GM19468 (cell line): ENCODE measurements around the gene BAIAP2L1.

Source experiments
- ATAC-seq: cut with Tn5 transposase; IDR thresholded peaks from one replicate; pipeline ENCODE4 v1.9.1; 2021; ENCODE audit warnings: mild to moderate bottlenecking, moderate library complexity, moderate number of reproducible peaks; ENCODE audit not compliant: unreplicated experiment; ENCODE audit errors: extremely low read depth

The BAIAP2L1 gene

DNA sequence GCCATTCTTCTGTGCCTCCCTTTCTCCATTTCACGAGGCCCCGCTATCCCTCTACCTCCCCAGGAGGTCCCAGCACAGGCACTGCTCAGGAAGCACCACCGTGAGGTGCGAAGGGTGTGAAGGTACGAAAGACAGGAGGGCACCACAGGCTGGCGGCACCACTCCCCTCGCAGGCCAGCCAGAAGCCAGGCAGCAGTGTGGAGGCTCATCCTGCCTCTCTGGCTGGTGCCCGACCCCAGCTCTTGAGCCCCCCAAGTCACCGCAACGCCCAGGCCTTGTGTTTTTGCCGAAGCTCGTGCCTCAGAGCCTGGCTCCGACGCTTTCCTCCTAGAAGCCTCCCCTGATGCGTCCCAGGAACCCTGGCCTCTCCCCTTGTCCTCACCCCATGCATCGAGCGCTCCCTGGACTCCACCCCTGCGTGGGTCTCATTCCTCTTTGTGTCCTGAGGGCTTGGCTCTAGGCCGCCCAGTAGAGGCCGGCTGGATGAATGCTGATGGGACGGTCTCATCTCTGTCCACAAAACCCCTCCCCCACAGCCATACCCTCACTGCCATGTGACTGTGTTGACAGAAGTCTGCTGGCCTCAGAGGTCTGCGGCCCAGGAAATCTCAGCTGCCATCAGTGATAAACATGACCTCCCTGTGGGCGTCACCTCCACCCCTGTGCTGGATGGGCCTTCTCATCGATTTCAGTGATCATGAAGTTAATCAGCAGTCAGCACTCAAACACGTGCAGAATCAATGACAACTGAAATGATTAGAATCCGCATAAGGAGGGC is 100.1 kb downstream of the BAIAP2L1 start:
- ATAC-seq: no peak

DNA sequence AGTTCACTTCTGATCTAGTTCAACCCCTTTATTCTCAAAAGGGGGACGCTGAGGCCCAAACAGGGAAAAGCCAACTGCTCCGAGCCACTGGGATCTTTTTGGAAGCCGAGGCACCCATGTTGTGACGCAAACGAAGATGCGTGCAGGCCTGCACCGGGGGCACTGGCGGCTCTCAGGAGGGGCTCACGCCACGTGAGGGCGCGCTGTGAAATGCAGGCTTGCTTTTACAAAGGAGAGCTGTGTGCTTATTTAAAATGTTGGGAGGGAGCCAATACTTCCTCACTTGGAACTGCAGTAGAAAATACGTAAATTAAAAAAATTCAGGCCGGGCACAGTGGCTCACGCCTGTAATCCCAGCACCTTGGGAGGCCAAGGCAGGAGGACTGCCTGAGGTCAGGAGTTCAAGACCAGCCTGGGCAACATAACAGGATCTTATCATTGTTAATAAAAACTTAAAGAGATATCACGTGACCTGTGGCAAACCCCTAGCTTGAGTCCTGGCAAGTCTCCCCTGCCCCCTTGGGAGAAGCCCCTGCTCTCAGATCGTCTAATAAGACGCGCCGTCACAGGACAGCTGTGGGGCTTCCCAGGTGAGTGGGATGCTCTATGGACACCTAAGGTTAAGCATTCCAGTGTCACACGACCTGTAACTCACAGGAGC is 103.1 kb downstream of the BAIAP2L1 start:
- ATAC-seq: no peak

DNA sequence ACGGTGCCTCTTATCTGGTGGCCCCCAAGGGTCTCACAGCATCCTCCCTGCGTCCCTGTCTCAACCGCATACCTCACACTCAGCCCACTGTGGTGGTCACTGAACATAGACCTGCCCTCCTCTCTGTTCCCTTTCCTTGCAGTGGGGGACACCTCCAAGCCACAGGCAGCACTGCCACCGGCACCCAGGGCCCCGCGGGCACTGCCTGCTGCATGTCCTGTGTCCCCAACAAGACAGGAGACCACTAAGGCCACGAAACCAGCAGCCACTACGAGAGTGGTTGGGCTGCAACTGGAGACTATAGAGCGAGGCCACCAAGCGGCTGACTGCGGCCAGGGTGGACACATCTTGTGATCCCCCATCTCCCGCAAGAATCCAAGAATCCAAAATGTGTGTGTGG is 104.1 kb downstream of the BAIAP2L1 start:
- ATAC-seq: no peak

DNA sequence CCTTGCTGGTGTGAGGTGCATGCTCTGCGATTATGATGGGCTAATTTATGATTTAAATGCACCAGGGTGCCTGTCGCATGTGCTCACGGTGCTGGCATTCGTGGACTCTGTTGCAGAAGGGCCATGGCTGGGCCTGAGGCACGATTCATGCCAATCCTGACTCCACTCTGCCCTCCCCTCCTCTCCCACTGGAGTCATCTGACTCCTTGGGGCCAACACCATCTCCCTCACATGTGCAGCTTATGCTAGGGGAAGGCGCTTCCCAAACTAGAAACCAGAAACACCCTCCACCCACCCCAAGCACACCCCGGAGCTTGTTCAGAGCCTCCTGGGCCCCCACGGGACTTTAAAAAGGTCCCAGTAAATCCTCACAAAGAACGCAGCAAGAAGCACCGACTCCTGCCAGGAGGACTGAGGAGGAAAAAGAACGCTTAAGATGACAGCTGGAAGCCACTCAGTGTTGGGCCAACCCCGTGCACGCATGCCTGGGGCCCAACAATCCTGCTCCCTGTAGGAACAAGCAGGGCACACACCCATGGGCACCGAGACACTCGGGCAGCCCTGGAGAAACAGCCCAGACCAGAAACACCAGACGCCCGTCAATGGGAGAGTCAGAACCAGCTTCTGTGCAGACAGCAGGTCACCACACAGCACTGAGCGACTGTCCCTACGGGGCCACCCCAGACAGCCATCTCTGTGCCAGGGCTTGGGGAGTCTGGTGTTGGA is 105.3 kb downstream of the BAIAP2L1 start:
- no peak for ATAC-seq

DNA sequence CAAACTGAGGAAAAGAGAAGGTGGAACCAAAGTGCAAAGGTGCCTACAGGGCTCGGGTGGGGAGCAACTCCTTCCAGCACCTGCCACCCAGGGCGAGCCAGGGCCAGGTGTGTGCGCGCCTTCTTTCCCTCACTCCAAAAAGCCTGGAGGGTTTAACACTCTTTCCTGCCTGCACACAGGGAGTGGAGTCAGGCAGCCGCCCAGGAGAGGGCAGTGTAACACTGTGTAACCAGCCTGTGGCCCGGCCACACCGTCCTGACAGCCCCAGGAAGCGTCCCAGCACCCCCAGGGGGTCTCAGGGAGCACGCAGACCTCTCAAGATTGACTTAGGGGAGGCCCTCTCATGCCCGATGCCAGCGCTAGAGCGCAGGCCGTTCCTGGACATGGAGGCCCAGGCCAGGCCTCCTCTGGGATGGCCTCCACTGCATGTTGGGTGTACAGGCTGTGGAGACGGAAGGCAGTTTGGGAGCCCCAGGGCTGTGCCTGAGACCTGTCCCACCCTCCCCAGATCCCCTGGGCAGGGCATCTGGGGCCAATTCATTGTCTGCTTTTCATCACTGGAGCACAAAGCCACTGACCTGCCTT is 106.0 kb downstream of the BAIAP2L1 start:
- peak; percentile 26 for ATAC-seq

GRCh38 chr7:98294326-98294725 is 106.6 kb downstream of the BAIAP2L1 start:
- ATAC-seq: no peak

DNA sequence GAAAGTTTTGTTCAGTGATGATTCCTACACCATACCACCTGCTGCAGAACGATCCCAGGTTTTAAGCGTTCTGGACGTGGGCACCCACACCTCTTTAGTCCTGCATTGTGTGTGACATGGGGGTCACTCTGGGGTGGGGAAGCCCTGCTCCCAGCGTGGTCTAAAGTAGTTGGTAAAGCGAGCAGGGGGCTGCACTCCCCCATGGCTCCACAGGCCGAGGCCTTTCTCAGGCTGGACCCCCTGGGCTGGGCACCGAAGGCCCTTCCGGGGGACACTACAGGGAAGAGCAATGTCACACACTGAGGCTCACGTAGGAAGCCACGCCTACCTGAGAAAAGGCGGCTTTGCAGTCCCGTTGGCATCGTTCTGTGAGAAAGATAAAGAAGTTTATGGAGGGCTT is 107.1 kb downstream of the BAIAP2L1 start:
- no peak for ATAC-seq

DNA sequence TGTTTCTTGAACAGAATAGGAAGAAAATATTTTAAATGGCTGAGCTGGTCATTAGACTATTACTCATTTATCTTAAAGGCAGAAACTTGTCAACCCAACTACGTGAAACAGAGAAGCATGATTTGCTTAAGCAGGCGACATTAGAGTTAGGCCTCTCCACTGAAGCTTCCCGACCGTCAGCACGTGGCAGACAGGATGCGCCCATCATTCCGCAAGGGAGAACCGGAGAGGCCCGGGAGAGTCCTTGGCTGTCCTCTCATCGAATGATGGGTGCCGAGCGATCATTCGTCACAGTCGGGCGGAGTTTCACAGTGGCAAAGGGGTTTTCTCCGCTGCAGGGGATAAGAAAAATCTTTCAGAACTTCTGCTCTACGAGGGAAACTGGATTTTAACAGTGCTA is 107.6 kb downstream of the BAIAP2L1 start:
- no peak for ATAC-seq

DNA sequence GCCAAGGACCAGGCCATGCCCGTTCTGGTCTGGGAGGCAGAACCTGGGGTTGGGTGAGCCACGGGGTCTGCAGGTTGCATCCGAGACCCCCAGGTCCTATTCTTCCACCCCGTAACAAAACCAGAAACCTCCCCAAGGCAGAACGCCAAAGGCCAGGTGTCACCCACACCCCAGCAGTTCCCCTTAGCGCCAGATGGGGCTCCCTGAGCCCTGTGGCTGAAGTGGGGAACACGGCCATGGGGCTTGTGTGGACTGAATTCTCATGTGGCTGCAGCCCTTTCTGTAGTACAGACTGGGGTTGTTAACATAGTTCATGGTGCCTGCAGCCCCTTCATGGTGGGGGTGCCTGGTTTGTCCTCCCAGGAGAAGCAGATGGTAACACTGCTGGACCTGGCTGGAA is 109.2 kb downstream of the BAIAP2L1 start:
- ATAC-seq: no peak

DNA sequence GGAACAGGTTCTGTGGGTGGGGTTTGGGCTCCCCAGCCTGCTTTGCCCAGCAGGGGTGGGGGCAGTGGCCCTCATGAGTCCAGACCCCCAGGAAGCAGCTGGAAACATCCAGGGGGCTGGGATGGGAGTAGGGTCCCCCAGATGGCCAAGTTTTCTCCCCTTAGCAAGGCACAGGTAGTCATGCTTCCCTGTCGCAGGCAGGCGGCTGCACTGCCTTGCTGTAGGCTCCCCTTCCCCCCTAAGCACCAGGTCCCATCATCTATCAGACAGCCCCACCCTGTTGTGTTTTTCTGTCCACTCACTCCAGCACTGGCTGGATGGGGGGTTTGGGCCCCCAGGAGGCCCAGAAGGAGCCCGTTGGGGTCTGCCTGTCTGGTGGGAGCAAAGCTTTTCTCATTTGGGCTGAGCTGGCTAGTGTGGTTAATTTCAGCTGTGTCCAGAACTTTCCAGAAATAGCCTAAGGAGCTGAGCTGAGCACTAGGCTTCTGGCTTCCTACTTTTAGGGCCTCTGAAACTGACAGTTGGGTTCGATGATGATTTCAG is 111.5 kb downstream of the BAIAP2L1 start:
- no peak for ATAC-seq

DNA sequence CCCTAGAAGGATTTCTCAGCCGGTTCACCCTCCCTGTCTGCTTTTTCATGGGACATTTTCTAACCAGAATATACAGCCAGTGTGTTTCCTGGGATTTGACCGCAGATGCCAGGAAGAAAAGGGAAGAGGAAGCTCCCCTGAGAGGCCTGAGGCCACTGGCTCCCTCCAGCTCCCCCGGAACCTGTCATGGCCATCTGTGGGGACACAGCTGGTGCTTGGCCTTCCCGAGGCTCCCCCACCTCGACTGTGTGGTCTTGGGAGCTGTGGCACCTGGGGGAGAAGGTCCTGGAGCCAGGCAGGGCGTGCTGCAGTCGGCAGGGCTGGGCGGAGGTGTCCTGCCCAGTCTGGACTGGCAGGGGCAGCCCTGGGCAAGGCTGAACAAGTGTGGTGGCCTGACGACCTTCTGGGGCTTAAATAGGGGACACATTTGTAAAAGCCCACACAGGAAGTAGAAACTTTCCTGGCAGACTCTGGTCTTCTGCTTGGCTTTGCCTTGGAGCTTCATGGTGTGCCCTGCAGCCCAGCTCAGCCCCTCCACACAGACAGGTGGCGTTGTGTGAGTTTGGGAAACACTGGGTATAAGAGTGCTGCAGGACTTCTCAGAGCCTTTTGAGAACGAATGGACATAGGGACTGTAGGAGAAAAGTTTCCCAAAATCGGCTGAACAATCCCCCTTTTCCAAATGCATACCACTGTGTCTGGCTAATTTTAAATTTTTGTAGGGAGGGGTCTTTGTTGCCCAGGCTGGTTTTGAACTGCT is 112.6 kb downstream of the BAIAP2L1 start:
- ATAC-seq: no peak

- ATAC-seq: no peak
These were observed 113.4 kb downstream of the BAIAP2L1 start for GRCh38 chr7:98287486-98287959.

DNA sequence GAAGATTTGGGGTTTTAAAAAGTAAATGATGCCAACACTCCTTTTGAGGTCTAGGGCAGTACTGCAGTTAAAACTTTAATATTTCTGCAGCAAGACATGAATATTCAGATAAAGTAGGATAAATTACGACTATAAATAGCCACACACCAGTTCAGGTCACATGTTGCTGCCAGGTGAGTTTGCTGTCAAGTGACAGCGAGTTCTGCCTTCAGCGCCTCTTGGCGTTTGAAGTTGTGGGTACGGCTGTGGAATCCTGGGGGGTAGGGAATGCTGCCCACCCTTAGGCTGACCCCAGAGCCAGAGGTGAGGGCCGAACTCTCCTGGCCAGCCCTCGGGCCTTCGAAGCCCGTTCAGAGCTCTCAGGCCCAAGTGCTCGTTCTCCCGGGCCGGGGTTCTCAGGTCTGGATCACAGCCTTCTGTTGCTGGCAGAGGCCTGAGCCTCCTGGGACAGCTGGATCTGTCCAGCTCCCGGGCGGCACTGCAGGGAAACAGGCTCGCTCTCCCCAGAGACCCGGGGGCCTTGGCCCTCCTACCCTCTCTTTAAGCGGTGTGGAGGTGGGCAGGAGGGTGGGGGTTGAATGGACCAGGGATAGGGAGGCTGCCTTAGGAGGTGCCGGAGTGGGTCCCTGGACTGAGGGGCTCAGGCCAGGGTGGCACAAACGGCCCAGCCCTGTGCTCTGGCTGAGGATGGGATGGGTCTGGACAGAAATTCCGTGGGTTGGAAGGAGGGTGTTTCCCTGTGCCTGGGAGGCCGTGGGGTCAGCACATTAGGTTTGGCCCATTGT is 114.0 kb downstream of the BAIAP2L1 start:
- no peak for ATAC-seq

GRCh38 chr7:98286093-98286539 is 114.8 kb downstream of the BAIAP2L1 start:
- ATAC-seq: no peak

DNA sequence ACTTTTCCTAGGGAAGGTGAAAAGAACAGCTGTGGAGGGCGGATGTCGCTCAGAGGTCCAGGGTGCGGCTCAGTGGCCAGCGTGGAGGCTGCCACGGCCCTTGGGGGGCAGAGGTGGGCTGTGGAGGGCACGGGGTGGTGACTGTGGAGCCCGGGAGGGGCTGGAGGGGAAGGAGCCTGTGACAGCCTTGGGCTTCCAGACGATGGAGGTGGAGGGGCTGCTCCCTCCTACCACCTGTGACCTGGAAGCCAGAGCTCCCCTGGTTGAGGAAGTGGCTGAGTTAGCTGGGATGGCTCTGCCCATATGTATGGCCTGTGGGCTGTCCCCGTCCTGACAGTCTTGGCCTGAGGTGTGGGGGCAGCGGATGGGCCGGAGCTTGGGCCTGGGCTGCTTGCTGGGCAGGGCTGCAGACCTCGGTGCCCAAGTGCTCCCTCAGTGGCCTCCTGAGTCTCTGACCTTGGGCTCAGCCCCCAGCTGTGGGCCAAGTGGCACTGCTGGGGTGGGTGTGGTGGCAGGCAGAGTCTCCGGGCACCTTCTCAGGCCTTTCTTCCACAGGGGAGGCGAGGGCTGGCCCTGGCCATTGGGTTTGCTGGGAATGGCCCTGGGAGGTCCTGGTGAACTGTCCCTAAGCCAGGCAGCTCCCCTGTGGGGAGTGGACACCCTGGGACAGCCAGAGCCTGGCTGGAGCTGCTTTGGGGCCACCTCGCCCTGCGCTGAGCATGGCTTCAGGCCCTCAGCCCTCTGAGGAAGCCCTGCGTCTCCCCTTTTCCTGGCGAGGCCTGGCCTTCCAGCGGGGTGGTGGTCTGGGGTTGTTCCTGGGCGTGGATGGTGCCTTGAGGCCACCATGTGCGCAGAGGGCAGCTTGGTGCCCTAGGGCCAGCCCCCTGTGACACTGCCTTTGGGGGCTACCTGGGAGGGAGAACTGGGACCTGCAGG is 115.5 kb downstream of the BAIAP2L1 start:
- ATAC-seq: no peak

- no peak for ATAC-seq
These were observed 116.4 kb downstream of the BAIAP2L1 start for GRCh38 chr7:98284335-98285036.

DNA sequence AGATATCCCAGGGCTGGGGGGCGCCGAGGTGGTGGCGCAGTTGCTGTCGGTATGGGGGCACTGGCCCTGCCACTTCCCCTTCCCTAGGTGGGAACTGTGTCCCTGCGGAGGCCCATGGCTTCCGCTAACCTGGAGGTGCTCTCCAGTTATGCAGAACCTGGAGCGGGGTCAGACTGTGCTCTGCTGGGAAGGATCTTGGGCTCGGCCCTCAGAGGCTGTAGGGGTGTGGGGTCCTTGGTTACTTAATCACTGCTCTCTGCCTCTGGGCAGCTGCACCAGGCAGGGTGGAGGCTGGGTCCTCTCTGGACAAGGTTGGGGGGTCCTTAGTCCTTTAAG is 117.0 kb downstream of the BAIAP2L1 start:
- ATAC-seq: no peak
